Ishikawa (cell line): ENCODE data around the gene ZNF385D.

ENCODE experiments used
- CEBPB ChIP-seq: IDR thresholded peaks from 2 replicates; pipeline ENCODE4 v1.6.1; 2012
- CREB1 ChIP-seq: IDR thresholded peaks from 2 replicates; pipeline ENCODE4 v1.6.1; 2012; ENCODE audit warnings: low read depth
- EGR1 ChIP-seq: IDR thresholded peaks from 2 replicates; pipeline ENCODE4 v1.6.1; 2012
- EP300 ChIP-seq: IDR thresholded peaks from 2 replicates; pipeline ENCODE4 v1.6.1; 2012; ENCODE audit warnings: borderline replicate concordance
- FOXM1 ChIP-seq: IDR thresholded peaks from 2 replicates; pipeline ENCODE4 v1.6.1; 2012; ENCODE audit warnings: low read depth, borderline replicate concordance
- NFIC ChIP-seq: IDR thresholded peaks from 2 replicates; pipeline ENCODE4 v1.6.1; 2012
- RAD21 ChIP-seq: IDR thresholded peaks from 2 replicates; pipeline ENCODE4 v1.6.1; 2012; ENCODE audit warnings: low read depth
- TAF1 ChIP-seq: IDR thresholded peaks from 2 replicates; pipeline ENCODE4 v1.6.1; 2012; ENCODE audit warnings: low read depth, mild to moderate bottlenecking
- TCF12 ChIP-seq: IDR thresholded peaks from 2 replicates; pipeline ENCODE4 v1.6.1; 2012; ENCODE audit warnings: low read depth
- TEAD4 ChIP-seq: IDR thresholded peaks from 2 replicates; pipeline ENCODE4 v1.6.1; 2012
- YY1 ChIP-seq: IDR thresholded peaks from 2 replicates; pipeline ENCODE4 v1.6.1; 2012; ENCODE audit warnings: low read depth
- ZBTB7A ChIP-seq: IDR thresholded peaks from 2 replicates; pipeline ENCODE4 v1.6.1; 2012; ENCODE audit warnings: low read depth
- TF ChIP-seq, protein P1 (sequence below): IDR thresholded peaks from 2 replicates; pipeline ENCODE4 v1.6.1; 2012
- TF ChIP-seq, protein P2 (sequence below): IDR thresholded peaks from 2 replicates; pipeline ENCODE4 v1.6.1; 2012
- TF ChIP-seq, protein P3 (sequence below): IDR thresholded peaks from 2 replicates; pipeline ENCODE4 v1.6.1; 2012; ENCODE audit warnings: low read depth, mild to moderate bottlenecking

The ZNF385D gene

DNA sequence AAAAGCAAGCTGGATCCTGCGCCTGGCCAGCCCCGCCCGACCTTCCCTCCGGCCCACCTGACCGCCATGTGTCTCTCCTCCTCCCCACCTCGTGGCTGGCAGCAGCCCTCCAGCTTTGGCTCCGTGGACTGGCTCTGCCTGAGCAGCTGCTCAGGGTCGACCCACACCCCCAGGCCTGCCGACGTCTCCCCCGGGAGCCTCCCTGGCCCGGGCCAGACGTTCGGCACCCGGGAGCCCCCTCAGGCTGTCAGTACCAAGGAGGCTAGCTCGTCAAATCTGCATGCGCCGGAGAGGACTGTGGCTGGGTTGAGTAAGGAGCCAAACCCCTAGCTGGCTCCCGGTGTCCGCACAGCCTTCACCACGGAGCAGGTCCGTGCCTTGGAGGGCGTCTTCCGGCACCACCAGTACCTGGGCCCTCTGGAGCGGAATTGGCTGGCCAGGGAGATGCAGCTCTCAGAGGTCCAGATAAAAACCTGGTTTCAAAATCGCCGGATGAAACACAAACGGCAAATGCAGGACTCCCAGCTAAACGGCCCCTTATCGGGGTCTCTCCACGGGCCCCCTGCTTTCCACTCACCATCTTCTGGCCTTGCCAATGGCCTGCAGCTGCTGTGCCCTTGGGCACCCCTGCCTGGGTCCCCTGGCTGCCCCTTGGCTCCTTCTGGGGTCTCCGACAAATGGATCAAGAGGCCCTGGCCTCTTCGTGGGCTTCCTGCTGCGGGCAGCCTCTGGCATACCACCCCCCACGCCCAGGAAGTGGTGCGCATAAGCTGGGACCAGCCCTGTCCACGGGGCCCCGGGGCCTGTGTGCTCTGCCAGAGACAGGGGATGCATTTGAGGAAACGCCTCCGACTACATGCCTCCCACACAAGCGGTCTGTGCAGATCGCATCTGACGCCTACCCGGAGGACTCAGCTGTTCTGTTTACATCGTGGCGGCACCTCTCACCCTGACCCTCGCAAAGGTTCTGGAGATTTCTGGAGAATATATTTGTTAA is 345.0 kb downstream of the ZNF385D start:
- TF ChIP-seq NFIC (no peak), FOXM1 (no peak), EGR1 (no peak), ZBTB7A (no peak), YY1 (no peak), TCF12 (no peak), EP300 (no peak), CEBPB (no peak), TEAD4 (no peak), RAD21 (no peak), TAF1 (no peak), CREB1 (no peak)
- TF ChIP-seq, protein P1, sequence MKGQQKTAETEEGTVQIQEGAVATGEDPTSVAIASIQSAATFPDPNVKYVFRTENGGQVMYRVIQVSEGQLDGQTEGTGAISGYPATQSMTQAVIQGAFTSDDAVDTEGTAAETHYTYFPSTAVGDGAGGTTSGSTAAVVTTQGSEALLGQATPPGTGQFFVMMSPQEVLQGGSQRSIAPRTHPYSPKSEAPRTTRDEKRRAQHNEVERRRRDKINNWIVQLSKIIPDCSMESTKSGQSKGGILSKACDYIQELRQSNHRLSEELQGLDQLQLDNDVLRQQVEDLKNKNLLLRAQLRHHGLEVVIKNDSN, result no peak
- TF ChIP-seq, protein P2, sequence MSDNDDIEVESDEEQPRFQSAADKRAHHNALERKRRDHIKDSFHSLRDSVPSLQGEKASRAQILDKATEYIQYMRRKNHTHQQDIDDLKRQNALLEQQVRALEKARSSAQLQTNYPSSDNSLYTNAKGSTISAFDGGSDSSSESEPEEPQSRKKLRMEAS, result no peak
- TF ChIP-seq, protein P3, sequence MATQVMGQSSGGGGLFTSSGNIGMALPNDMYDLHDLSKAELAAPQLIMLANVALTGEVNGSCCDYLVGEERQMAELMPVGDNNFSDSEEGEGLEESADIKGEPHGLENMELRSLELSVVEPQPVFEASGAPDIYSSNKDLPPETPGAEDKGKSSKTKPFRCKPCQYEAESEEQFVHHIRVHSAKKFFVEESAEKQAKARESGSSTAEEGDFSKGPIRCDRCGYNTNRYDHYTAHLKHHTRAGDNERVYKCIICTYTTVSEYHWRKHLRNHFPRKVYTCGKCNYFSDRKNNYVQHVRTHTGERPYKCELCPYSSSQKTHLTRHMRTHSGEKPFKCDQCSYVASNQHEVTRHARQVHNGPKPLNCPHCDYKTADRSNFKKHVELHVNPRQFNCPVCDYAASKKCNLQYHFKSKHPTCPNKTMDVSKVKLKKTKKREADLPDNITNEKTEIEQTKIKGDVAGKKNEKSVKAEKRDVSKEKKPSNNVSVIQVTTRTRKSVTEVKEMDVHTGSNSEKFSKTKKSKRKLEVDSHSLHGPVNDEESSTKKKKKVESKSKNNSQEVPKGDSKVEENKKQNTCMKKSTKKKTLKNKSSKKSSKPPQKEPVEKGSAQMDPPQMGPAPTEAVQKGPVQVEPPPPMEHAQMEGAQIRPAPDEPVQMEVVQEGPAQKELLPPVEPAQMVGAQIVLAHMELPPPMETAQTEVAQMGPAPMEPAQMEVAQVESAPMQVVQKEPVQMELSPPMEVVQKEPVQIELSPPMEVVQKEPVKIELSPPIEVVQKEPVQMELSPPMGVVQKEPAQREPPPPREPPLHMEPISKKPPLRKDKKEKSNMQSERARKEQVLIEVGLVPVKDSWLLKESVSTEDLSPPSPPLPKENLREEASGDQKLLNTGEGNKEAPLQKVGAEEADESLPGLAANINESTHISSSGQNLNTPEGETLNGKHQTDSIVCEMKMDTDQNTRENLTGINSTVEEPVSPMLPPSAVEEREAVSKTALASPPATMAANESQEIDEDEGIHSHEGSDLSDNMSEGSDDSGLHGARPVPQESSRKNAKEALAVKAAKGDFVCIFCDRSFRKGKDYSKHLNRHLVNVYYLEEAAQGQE, result no peak

DNA sequence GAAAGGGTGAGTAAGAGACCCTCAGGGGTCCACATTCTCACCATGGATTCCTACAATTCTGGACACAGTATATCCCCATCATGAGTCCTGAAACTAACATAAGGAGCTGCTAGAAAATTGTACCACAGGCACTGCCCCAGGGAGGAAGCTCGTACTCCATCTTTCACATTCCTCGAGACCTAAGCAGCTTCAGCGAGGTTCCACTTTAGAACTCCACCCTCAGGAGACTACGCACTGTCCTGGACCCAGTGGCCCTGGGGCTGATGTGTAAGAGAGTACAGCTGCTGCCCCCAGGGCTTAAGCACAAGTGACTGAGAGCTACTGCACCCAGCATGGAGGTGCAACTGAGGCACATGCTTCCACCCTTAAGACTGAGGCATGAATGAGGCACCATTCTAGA is 352.5 kb downstream of the ZNF385D start:
- TF ChIP-seq EGR1, result no peak
- TF ChIP-seq NFIC, result no peak
- no peak for TF ChIP-seq TEAD4
- TF ChIP-seq YY1, result no peak
- TF ChIP-seq CEBPB, result no peak
- TF ChIP-seq ZBTB7A, result no peak
- TF ChIP-seq, protein P2, result no peak
- TF ChIP-seq, protein P1, result no peak
- TF ChIP-seq FOXM1, result no peak
- no peak for TF ChIP-seq CREB1
- TF ChIP-seq, protein P3, result no peak
- no peak for TF ChIP-seq TAF1
- TF ChIP-seq RAD21, result no peak
- TF ChIP-seq EP300, result no peak
- TF ChIP-seq TCF12, result no peak

DNA sequence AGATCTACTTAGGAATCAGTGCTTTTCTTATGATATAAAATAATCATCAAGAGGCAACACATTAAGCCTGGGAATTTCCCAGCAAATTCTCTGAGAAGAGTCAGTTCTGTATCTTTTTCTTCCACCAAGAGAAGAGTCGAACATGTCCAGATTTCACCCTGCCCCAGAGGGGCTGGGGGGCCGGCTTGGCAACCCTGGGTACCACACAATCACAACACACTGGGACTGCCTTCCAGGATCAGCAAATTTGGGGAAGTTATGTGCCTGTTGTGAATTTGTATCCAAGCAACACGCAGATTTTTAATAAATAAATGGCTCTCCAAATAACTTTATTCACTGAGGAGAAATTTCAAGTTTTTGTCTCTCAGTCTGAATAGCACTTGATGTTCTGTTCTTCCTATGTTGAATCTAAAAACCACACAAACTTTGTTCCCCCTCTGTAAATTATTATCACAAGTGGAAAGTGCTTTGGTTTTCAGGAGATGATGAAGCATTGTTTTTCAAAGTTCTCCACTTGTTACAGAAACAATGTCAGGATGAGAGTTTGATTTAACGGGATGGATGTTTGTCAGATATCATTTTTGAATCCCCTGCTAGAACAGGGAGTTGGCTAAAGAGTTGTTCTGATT is 357.2 kb downstream of the ZNF385D start:
- TF ChIP-seq, protein P2, result no peak
- TF ChIP-seq RAD21 (no peak), TEAD4 (no peak), TAF1 (no peak), TCF12 (no peak)
- TF ChIP-seq, protein P1, result no peak
- TF ChIP-seq, protein P3, result no peak
